HG03342 (cell line): ENCODE data around the gene DNAJB8.

Source experiments
- ATAC-seq: cut with Tn5 transposase; IDR thresholded peaks from one replicate; pipeline ENCODE4 v1.9.1; 2021; ENCODE audit warnings: mild to moderate bottlenecking, moderate library complexity; ENCODE audit not compliant: unreplicated experiment

DNAJB8 gene

GRCh38 chr3:128448491-128448890 lies 18.2 kb downstream of the DNAJB8 start:
- no peak for ATAC-seq

GRCh38 chr3:128447561-128448013 lies 19.1 kb downstream of the DNAJB8 start:
- no peak for ATAC-seq

DNA sequence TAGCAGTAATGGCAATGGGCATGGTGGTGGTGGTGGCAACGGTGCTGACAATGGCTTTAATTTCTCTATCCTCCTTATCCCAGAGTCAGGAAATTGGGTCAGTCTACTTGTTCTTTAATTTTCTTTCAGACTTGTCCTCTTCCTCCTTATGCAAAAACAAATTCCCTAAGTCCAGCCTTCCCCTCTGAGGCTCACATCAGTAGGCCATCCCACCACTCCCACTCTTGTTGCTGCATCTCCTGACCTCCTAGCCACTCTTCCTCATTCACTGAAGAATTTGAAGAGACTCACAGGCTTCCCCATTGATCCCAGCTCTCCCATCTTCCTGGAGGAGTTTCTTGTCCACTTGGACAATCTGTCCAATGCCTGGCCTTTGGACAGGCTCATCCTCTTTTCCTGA lies 19.9 kb downstream of the DNAJB8 start:
- no peak for ATAC-seq

- ATAC-seq = no peak
These were observed 21.3 kb downstream of the DNAJB8 start for GRCh38 chr3:128445357-128445756.

DNA sequence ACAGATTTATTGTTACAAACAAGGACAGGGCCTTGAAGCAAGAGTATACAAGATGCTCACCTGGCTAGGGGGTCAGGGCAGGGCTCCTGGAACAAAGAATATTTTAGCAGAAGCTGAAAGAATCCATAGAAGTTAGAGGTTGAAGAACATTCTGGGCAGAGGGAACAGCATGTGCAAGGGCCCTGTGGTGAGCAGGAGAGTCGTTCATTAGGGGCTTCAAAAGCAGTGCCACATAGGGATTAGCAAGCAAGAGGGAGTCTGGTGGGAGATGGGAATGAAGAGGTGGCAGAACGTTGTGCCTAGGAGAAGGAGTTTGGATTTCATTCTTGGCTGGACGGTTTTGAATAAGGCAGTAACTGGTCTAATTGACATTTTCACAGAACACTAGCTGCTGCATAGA lies 22.9 kb downstream of the DNAJB8 start:
- ATAC-seq = no peak

DNA sequence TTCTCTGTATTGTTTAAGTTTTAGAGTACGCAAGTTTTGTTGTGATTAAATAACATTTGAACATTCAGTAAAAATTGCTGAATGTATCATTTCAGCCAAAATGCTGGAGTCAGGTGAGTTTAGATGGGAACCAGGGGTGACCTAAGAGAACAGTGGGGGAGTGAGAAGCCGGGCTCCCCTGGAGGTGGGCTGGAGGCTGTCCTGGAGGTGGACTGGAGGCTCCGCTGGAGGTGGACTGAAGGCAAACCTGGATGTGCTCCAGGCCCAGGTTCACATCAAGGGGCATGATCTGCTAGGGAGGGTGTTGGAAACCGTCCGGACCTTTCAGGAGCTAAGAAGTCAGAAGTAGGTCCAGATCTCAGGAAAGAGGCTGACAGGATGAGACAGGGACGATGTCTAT lies 23.7 kb downstream of the DNAJB8 start:
- no peak for ATAC-seq

DNA sequence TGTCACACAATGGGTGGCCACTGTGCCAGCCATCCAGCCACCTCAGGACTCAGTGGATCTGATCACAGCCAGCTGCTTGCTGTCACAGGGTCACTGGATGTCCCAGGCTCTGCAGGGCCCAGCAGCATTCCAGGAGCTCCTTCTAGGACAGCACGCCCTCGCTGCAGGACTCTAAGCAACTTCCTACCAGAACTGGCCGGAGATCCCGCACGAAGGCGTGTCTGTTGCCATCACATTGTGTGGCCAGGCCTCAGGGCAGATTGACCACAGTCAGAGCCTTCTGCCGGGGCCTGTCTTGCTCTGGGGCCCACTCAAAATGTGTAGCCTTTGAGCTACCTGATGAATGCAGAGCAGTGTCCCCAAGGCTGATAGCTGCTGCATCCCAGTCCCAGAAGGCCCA lies 24.6 kb downstream of the DNAJB8 start:
- no peak for ATAC-seq

GRCh38 chr3:128439226-128439625 lies 27.5 kb downstream of the DNAJB8 start:
- ATAC-seq = no peak

DNA sequence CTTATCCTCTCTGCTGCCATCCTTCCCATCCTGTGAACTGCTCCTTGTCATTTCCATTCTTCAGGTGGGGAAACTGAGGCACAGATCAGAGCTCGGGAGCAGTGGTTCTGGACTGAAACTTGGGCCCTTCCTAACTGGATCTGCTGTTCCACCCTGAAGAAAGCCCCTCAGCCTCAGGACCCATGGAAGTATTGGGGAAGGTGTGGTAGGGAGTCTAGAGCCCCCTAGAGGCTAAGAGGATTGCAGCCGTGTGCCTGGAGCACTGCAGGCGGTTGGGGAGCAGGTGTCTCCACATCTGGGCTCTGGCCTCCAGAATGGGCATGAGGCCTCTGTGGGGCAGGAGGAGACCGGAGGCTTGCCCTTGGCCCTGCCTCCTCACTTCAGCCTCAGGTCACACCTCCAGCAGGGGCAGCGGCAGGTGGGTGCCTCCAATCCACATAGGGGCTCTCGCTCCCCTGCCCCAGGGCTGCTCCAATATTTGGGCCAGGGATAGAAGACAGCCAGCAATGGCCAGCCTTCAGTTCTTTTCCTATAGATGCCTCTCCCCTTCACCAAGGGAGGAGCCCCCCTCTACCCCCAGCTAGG lies 28.1 kb downstream of the DNAJB8 start:
- no peak for ATAC-seq

DNA sequence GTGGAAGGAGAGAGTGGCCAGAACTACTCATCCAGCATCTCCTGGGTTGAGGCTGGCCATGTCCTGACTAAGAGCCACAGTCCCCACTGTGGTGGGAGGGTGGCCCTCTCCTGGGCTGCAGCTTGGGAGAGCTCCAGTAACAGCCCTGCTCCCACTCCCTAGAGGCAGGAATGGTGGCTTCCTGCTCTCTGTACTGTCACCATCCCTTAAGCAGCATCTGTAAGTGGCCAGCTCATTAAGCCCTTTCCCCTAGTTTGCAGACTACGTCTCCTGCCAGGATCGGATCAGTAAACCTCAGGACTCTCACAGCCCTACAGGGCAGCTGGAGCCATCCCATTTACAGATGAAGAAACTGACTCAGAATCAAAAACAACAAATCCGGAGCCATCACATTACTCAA lies 30.5 kb downstream of the DNAJB8 start:
- no peak for ATAC-seq

- no peak for ATAC-seq
These were observed 31.1 kb downstream of the DNAJB8 start for GRCh38 chr3:128435561-128435960.

GRCh38 chr3:128435058-128435457 lies 31.6 kb downstream of the DNAJB8 start:
- no peak for ATAC-seq

- ATAC-seq = no peak
These were observed 32.2 kb downstream of the DNAJB8 start for GRCh38 chr3:128434524-128434923.

DNA sequence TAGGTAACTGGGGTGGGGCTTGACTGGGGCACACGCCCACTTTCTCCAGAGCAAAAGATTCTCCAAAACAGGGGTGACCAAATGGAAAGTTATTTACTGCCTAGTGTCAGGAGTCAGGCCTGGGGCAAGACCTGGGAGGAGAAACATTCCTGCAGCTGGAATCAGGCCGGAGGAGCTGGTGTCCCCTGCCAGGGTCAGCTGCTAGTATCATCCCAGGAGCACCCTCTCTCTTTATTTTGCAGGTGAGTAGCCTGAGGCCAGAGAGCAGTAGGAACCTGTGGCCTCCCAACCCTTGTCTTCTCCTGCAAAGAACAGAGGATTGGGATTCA lies 32.9 kb downstream of the DNAJB8 start:
- ATAC-seq = no peak

DNA sequence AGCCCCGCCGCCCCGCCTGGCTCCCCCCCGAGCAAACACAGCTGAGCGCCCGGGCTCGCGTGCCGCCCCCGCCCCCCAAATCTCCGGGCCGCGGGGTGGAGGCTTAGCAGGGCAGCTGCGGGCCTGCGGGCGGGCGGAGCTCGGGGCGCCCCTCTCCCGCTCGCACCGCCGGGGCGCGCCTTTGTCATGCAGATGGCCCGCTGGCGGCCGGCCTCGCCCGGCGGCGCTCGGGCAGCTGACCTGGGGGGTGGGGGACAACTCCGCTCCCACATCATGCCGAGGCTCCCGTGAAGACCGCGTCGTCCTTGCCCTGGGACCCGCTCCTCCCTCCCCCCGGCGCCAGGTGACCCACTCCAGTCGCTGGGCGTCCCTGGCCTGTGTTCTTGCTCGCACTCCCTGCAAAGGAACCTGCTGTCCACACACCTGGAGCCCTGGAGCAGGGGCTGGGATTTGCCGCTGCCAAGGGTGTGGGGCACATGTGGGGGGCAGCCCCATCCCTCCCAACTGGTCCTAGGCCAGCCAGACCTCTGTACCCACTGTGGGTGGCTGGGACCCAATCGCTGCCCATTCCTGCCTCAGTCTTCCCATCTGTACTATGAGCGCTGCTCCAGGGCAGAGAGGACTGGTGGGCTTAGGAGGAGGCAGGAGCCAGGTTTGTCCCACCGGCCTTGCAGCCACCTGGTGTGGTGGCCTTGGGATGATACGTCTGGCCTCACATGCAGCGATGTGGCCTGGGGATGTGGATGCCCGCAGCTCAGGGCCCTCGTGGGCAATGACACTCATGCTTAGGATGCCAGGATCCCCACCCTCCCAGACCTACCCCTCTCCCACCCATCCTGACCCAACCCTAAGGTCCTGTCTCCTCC lies 33.5 kb downstream of the DNAJB8 start:
- no peak for ATAC-seq

GRCh38 chr3:128432301-128432970 lies 34.3 kb downstream of the DNAJB8 start:
- no peak for ATAC-seq

DNA sequence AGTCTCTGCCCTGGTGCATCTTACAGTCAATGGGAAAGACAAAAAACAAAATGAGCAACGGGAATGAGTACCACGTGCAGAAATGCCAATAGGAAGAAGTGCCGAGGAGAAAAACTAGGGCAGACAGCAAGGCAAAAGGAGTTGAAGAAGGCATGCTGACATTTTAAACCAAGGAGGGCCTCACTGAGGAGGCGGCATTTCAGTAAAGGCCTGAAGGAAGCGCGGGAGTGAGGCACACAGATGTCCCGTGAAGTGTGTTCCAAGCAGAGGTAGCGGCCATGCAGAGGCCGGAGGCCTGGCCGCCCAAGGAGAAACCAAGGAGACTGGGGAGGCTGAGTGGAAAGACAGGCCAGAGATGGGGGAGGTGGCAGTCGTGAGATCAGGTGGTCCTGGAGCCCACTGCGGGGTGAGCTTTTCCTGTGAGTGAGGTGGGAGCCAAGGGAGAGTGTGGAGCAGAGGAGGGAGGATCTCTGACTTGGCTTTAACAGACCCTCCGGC lies 34.8 kb downstream of the DNAJB8 start:
- no peak for ATAC-seq

GRCh38 chr3:128430731-128431130 lies 36.0 kb downstream of the DNAJB8 start:
- ATAC-seq = no peak

DNA sequence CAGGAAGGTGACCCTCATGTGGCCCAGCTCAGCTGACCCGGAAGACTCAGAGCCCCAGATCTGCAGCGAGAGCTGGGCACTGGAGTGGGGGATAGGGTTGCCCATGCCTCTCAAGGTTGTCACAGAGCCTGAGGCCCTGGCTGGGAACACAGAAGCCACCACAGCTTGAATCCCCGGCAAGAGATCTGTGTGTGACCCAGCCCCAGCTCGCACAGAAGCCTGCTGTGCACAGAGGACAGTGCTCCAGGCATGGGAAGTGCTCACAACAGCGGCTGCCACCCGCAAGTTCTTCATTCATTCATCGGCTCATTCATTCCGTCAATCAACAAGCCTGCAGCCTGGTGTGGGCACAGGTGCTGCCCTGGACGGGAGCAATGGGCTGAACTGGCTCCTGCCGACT lies 36.4 kb downstream of the DNAJB8 start:
- no peak for ATAC-seq

DNA sequence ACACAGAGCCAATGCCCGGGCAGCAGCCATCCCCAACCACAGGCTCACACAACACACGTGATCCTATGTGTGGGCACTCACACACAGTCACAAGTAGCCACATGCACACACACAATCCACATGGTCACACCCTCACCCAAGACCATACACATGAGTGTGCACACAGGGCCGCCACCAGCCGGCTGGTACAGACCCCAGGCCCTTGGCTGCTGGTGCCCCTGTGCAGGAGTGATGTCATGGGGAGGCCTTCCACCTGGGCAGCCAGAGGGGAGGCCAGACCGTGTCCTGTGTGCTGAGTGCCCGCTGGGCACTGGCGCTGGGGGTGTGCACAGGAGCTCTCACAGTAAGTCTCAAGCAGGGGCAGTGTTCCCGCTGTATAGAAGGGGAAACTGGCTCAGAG lies 36.9 kb downstream of the DNAJB8 start:
- no peak for ATAC-seq

- ATAC-seq = no peak
These were observed 37.4 kb downstream of the DNAJB8 start for GRCh38 chr3:128429275-128429674.
